ENCODE measurements around the gene CYP3A7. TPM values are rescaled to one million over a fixed set of nuclear protein-coding genes. Genes with fewer than 3 reads are reported as not detected.

CYP3A7 gene
- total and polyA plus RNA-seq, 2 donors from 2014 or later: 0.69 TPM; not detected in 1

- Histone ChIP-seq H3K36me3 (ENCODE audit: control insufficient read depth in 2 of 3, insufficient read depth in 3 of 3, low read length in 3 of 3) (no peaks in the 10 kb centered on the region), H3K4me3 (ENCODE audit: low read length in 3 of 3) (no peak overlapping the region), H3K9me3 (ENCODE audit: control insufficient read depth in 2 of 3, insufficient read depth in 1 of 3, low read length in 3 of 3) (peaks cover 0 to 24% (median 4%) of the 10 kb centered on the region in 3 donors), H3K27ac (ENCODE audit: low read depth in 2 of 2, low read length in 2 of 2) (no peak overlapping the region), H3K27me3 (ENCODE audit: control insufficient read depth, insufficient read depth, low read length) (no peaks in the 10 kb centered on the region), H3K9ac (ENCODE audit: low read length in 3 of 3) (no peak overlapping the region), H3K4me1 (ENCODE audit: control insufficient read depth in 2 of 3, insufficient read depth in 2 of 3, low read depth in 1 of 3, low read length in 3 of 3) (no peaks in the 10 kb centered on the region)
- FAIRE-seq (no peak), DNase-seq (no peak)
- intact Hi-C loops (cut with DNase I): no loop called here
- no peak for TF ChIP-seq CTCF (IDR thresholded peaks at IDR 0.05; ENCODE audit: borderline replicate concordance, extremely low read depth, insufficient read depth)
Measured at GRCh38 chr7:99709838-99710578, 25.0 kb downstream of the CYP3A7 start.

GRCh38 chr7:99709260-99709659, 25.7 kb downstream of the CYP3A7 start:
- no peak overlapping the region for H3K27ac ChIP-seq (ENCODE audit: low read depth in 2 of 2, low read length in 2 of 2)
- no peaks in the 10 kb centered on the region for H3K27me3 ChIP-seq (ENCODE audit: control insufficient read depth, insufficient read depth, low read length)
- H3K36me3 ChIP-seq (ENCODE audit: control insufficient read depth in 2 of 3, insufficient read depth in 3 of 3, low read length in 3 of 3): no peaks in the 10 kb centered on the region
- FAIRE-seq (no peak), DNase-seq (no peak)
- no peak overlapping the region for H3K9ac ChIP-seq (ENCODE audit: low read length in 3 of 3)
- no peak for TF ChIP-seq CTCF (IDR thresholded peaks at IDR 0.05; ENCODE audit: borderline replicate concordance, extremely low read depth, insufficient read depth)
- H3K4me3 ChIP-seq (ENCODE audit: low read length in 3 of 3): no peak overlapping the region
- no peaks in the 10 kb centered on the region for H3K4me1 ChIP-seq (ENCODE audit: control insufficient read depth in 2 of 3, insufficient read depth in 2 of 3, low read depth in 1 of 3, low read length in 3 of 3)
- intact Hi-C loops (cut with DNase I): no loop called here
- H3K9me3 ChIP-seq (ENCODE audit: control insufficient read depth in 2 of 3, insufficient read depth in 1 of 3, low read length in 3 of 3): peaks cover 0 to 20% (median 4%) of the 10 kb centered on the region in 3 donors

GRCh38 chr7:99707096-99707495, 27.9 kb downstream of the CYP3A7 start:
- no peak for TF ChIP-seq CTCF (IDR thresholded peaks at IDR 0.05; ENCODE audit: borderline replicate concordance, extremely low read depth, insufficient read depth)
- FAIRE-seq (no peak), DNase-seq (no peak)
- Histone ChIP-seq H3K9ac (ENCODE audit: low read length in 3 of 3) (no peak overlapping the region), H3K27ac (ENCODE audit: low read depth in 2 of 2, low read length in 2 of 2) (no peak overlapping the region), H3K4me3 (ENCODE audit: low read length in 3 of 3) (no peak overlapping the region), H3K36me3 (ENCODE audit: control insufficient read depth in 2 of 3, insufficient read depth in 3 of 3, low read length in 3 of 3) (no peaks in the 10 kb centered on the region), H3K4me1 (ENCODE audit: control insufficient read depth in 2 of 3, insufficient read depth in 2 of 3, low read depth in 1 of 3, low read length in 3 of 3) (no peaks in the 10 kb centered on the region), H3K27me3 (ENCODE audit: control insufficient read depth, insufficient read depth, low read length) (no peaks in the 10 kb centered on the region), H3K9me3 (ENCODE audit: control insufficient read depth in 2 of 3, insufficient read depth in 1 of 3, low read length in 3 of 3) (peaks cover 0 to 24% (median 4%) of the 10 kb centered on the region in 3 donors)
- intact Hi-C loops (cut with DNase I): no loop called here
